GM10248 (cell line): ENCODE data around the gene MRPS30.
A peak's percentile ranks its signal among the peaks of the same experiment; 100 is the strongest.

ENCODE experiments used
- CTCF ChIA-PET: fragments of 300-600 bp; sonication (Branson Sonifier 250); formaldehyde crosslinking; extraction: SDS; loops from one replicate; lab custom pipeline; 2021; ENCODE audit warnings: antibody characterized with exemption; lab: Yijun Ruan, JAX
- POLR2A ChIA-PET: fragments of 350-650 bp; sonication (Branson Sonifier 250); formaldehyde crosslinking; extraction: SDS; loops from one replicate; lab custom pipeline; 2020; ENCODE audit warnings: antibody characterized with exemption; lab: Yijun Ruan, JAX
- DNase-seq: peaks from one replicate; pipeline ENCODE4 v3.0.0; 2012; ENCODE audit errors: extremely low spot score
- TF ChIP-seq, protein P1 (sequence below): IDR thresholded peaks from 2 replicates; pipeline ENCODE4 v1.5.1; 2012; ENCODE audit warnings: mild to moderate bottlenecking, low read depth; ENCODE audit errors: extremely low read depth, missing control alignments, control extremely low read depth

Gene MRPS30

DNA sequence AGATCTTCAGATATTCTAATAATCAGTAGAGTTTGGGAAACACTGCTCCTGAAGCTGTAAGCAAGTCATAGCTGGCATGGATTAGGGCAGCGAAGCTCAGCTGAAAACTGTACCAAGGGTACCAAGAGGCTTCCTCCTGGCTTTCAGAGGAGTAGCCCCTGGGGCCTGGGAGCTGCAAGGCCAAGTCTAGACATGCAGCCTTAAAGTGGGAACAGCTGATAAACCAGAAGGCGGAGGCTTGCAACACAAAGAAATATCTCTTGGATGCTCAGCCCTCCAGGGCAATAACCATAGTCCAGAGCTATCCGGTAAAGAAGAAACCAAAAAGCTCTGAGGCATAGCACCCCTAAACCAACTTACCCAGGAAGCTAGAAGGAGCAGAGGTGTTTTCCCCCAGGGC, 51.5 kb downstream of the MRPS30 start:
- TF ChIP-seq, protein P1, sequence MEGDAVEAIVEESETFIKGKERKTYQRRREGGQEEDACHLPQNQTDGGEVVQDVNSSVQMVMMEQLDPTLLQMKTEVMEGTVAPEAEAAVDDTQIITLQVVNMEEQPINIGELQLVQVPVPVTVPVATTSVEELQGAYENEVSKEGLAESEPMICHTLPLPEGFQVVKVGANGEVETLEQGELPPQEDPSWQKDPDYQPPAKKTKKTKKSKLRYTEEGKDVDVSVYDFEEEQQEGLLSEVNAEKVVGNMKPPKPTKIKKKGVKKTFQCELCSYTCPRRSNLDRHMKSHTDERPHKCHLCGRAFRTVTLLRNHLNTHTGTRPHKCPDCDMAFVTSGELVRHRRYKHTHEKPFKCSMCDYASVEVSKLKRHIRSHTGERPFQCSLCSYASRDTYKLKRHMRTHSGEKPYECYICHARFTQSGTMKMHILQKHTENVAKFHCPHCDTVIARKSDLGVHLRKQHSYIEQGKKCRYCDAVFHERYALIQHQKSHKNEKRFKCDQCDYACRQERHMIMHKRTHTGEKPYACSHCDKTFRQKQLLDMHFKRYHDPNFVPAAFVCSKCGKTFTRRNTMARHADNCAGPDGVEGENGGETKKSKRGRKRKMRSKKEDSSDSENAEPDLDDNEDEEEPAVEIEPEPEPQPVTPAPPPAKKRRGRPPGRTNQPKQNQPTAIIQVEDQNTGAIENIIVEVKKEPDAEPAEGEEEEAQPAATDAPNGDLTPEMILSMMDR: no peak
- DNase-seq: no peak
- ChIA-PET CTCF (no interaction called here), POLR2A (no interaction called here)

DNA sequence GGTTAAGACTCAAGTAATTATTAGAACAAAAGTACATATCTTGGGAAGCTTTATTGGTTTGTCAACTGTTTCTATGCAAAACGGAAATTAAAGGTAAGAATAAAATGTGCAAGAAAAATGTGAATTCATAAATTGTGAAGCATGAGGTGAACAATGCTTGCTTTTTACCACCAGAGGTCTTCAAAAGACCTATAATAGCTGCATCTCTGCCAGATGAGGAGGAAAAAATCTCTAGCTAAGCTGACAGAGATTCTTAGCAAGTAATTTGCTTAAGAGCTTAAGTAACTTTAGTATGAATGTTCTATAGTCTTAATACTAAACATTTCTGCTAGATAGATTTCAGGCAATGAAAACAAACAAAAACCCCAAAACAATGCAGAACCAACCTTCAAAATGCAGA, 54.1 kb downstream of the MRPS30 start:
- DNase-seq: peak; percentile 28
- POLR2A ChIA-PET: no interaction called here
- CTCF ChIA-PET: interaction anchor here (1.0 to 1.8 kb wide), 9 partner anchors 11 to 833 kb away, joined by 3 to 4 read pairs (median 3); partner anchors contain the start of gene HCN1
- TF ChIP-seq, protein P1: peak; percentile 62
